Colonic mucosa (tissue), 4 donors: ENCODE data around the gene CCDC148. TPM values are rescaled to one million over a fixed set of nuclear protein-coding genes. Genes with fewer than 3 reads are reported as not detected.

Experiments
- DNase-seq: peaks from one replicate; pipeline ENCODE4 v3.0.0-alpha.2; 2020
- H3K27ac ChIP-seq: fragments of 200-600 bp; one replicate; pipeline ENCODE4 v1.8.0; 2021
- H3K27me3 ChIP-seq: fragments of 200-600 bp; one replicate; pipeline ENCODE4 v1.8.0; 2021
- H3K36me3 ChIP-seq: fragments of 200-600 bp; one replicate; pipeline ENCODE4 v1.8.0; 2021
- H3K4me1 ChIP-seq: fragments of 200-600 bp; one replicate; pipeline ENCODE4 v1.8.0; 2021; ENCODE audit warnings: mild to moderate bottlenecking
- H3K4me3 ChIP-seq: fragments of 200-600 bp; one replicate; pipeline ENCODE4 v1.8.0; 2021
- H3K9ac ChIP-seq, 2 donors: one replicate each; pipeline ENCODE4 v1.7.0; 2013; ENCODE audit warnings: control low read depth in 2 of 2, low read depth in 2 of 2, low read length in 2 of 2
- H3K9me3 ChIP-seq: fragments of 200-600 bp; one replicate; pipeline ENCODE4 v1.8.0; 2021
- CTCF ChIP-seq: fragments of 200-600 bp; IDR thresholded peaks from one replicate; pipeline ENCODE4 v1.8.0; 2022; ENCODE audit warnings: antibody characterized with exemption, mild to moderate bottlenecking
- intact Hi-C: fragments of 100-400 bp; cut with DNase I; formaldehyde crosslinking; loops from one replicate; pipeline ENCODE4 v1.14.1; 2022
- total RNA-seq, 2 donors: library from RNA; stranded (reverse); fragmentation: NEBNext Ultra II Directional in 1 of 2; extraction: Animal tissue kit (Norgen Biotek cat#: 25700) in 1 of 2; gene quantifications; one replicate each; pipeline ENCODE4 v1.2.1, GENCODE V29; 2021
- donor health status: healthy.
- donor health status: DM: no; HTN: no; CAD: no.
- donor health status: DM: no; HTN: no; CAD: no.

Gene CCDC148
- total RNA-seq, 2 donors from 2014 or later: 0.13 to 0.49 TPM

GRCh38 chr2:158276619-158277471 is 179.7 kb downstream of the CCDC148 start:
- TF ChIP-seq CTCF: no peak
- Histone ChIP-seq H3K4me3 (no peak overlapping the region), H3K4me1 (no peaks in the 10 kb centered on the region), H3K27me3 (no peaks in the 10 kb centered on the region), H3K9ac (no peak overlapping the region), H3K27ac (no peak overlapping the region), H3K9me3 (no peaks in the 10 kb centered on the region), H3K36me3 (no peaks in the 10 kb centered on the region)
- intact Hi-C loops: no loop called here
- no peak for DNase-seq

- no peaks in the 10 kb centered on the region for H3K9me3 ChIP-seq
- H3K27ac ChIP-seq: no peak overlapping the region
- intact Hi-C loops: no loop called here
- no peak for TF ChIP-seq CTCF
- DNase-seq: no peak
- no peak overlapping the region for H3K9ac ChIP-seq
- H3K4me1 ChIP-seq: no peaks in the 10 kb centered on the region
- no peak overlapping the region for H3K4me3 ChIP-seq
- no peaks in the 10 kb centered on the region for H3K27me3 ChIP-seq
- H3K36me3 ChIP-seq: no peaks in the 10 kb centered on the region
Observed at GRCh38 chr2:158273791-158274190, 182.8 kb downstream of the CCDC148 start.

GRCh38 chr2:158270536-158270935 is 186.0 kb downstream of the CCDC148 start:
- Histone ChIP-seq H3K9me3 (no peaks in the 10 kb centered on the region), H3K36me3 (no peaks in the 10 kb centered on the region), H3K27ac (no peak overlapping the region), H3K9ac (no peak overlapping the region), H3K4me1 (no peaks in the 10 kb centered on the region), H3K27me3 (no peaks in the 10 kb centered on the region), H3K4me3 (no peak overlapping the region)
- TF ChIP-seq CTCF: no peak
- intact Hi-C loops: no loop called here
- no peak for DNase-seq

GRCh38 chr2:158269143-158269542 is 187.4 kb downstream of the CCDC148 start:
- Histone ChIP-seq H3K27me3 (no peaks in the 10 kb centered on the region), H3K27ac (no peak overlapping the region), H3K4me1 (no peaks in the 10 kb centered on the region), H3K4me3 (no peak overlapping the region), H3K36me3 (no peaks in the 10 kb centered on the region), H3K9ac (no peak overlapping the region), H3K9me3 (no peaks in the 10 kb centered on the region)
- TF ChIP-seq CTCF: no peak
- no peak for DNase-seq
- intact Hi-C loops: no loop called here

GRCh38 chr2:158266111-158266510 is 190.4 kb downstream of the CCDC148 start:
- H3K4me3 ChIP-seq: no peak overlapping the region
- TF ChIP-seq CTCF: no peak
- no peak overlapping the region for H3K9ac ChIP-seq
- no peak overlapping the region for H3K27ac ChIP-seq
- intact Hi-C loops: no loop called here
- H3K4me1 ChIP-seq: no peaks in the 10 kb centered on the region
- H3K9me3 ChIP-seq: no peaks in the 10 kb centered on the region
- no peaks in the 10 kb centered on the region for H3K27me3 ChIP-seq
- H3K36me3 ChIP-seq: no peaks in the 10 kb centered on the region
- DNase-seq: no peak
